K562 (cell line): Measurements from ENCODE around the gene TTC8. TPM values are rescaled to one million over a fixed set of nuclear protein-coding genes. Genes with fewer than 3 reads are reported as not detected.

ENCODE experiments used
- ATAC-seq: fragments of 200-7000 bp; cut with Tn5 transposase; 3 replicates; pipeline ENCODE4 v1.9.1; 2020; ENCODE audit warnings: moderate library complexity
- BruUV-seq: library from RNA; stranded (reverse); fragments of 400-500 nt; replicated peaks from 2 replicates; lab custom pipeline; 2021; lab: Mats Ljungman, UMichigan
- CTCF ChIA-PET: fragments of 300-600 bp; formaldehyde crosslinking; extraction: SDS; loops from one replicate; lab custom pipeline; 2021; ENCODE audit warnings: low intra/inter-chr PET ratio; lab: Yijun Ruan, JAX
- POLR2A ChIA-PET: fragments of 300-600, 350-650 bp; sonication (Branson Sonifier 250); formaldehyde crosslinking; extraction: SDS; loops from one replicate; lab custom pipeline; 2021; ENCODE audit warnings: antibody characterized with exemption, inconsistent platforms; lab: Yijun Ruan, JAX
- DNase-seq, 4 experiments: peaks; one replicate each; pipeline versions ENCODE4 v3.0.0 to v3.0.0-alpha.2; 2011 to 2018; ENCODE audit warnings: low spot score in 3 of 4, mixed read lengths in 3 of 4; ENCODE audit errors: extremely low read depth in 1 of 4
- FAIRE-seq: peaks from 2 replicates; lab custom pipeline; 2011; peaks lifted over from hg19 to GRCh38; lab: Jason Lieb, UNC
- H2AFZ ChIP-seq: 2 replicates; pipeline ENCODE4 v1.6.0; 2011; ENCODE audit warnings: low read depth, low read length, control low read depth, inconsistent platforms
- H3K27ac ChIP-seq: fragments of 200-600 bp; 3 replicates; pipeline ENCODE4 v1.8.0; 2011; ENCODE audit warnings: low read depth, mild to moderate bottlenecking, control low read depth, inconsistent platforms, low read length, moderate library complexity, mixed read lengths; ENCODE audit errors: extremely low read depth
- H3K27me3 ChIP-seq, 2 experiments: fragments of 300-600 bp in 1 of 2; 2 replicates in 1 of 2; 3 replicates in 1 of 2; pipeline versions ENCODE4 v1.6.0 to v1.8.0; 2011; ENCODE audit warnings: inconsistent platforms in 2 of 2, low read length in 2 of 2, mild to moderate bottlenecking in 1 of 2, mixed read lengths in 1 of 2, moderate library complexity in 1 of 2; ENCODE audit not compliant: control insufficient read depth in 2 of 2, insufficient read depth in 2 of 2
- H3K36me3 ChIP-seq: fragments of 300-600 bp; 3 replicates; pipeline ENCODE4 v1.8.0; 2011; ENCODE audit warnings: mild to moderate bottlenecking, low read length, inconsistent platforms; ENCODE audit not compliant: control insufficient read depth, insufficient read depth
- H3K4me1 ChIP-seq, 2 experiments: fragments of 200-600 bp in 1 of 2; replicated peaks in 1 of 2; 2 replicates in 1 of 2; 3 replicates in 1 of 2; pipeline versions ENCODE4 v1.5.1 to v1.8.0; 2011; ENCODE audit warnings: inconsistent platforms in 2 of 2, low read length in 2 of 2, mild to moderate bottlenecking in 1 of 2, mixed read lengths in 1 of 2, moderate library complexity in 1 of 2; ENCODE audit not compliant: control insufficient read depth in 2 of 2, insufficient read depth in 2 of 2
- H3K4me2 ChIP-seq: 2 replicates; pipeline ENCODE4 v1.6.1; 2011; ENCODE audit warnings: low read length, control low read depth, inconsistent platforms, mixed read lengths; ENCODE audit not compliant: insufficient read depth
- H3K4me3 ChIP-seq: fragments of 200-600 bp; sonication (generic), shearing (Covaris generic); 2 replicates; pipeline ENCODE4 v1.5.1; 2016; ENCODE audit warnings: control low read depth, inconsistent platforms
- H3K79me2 ChIP-seq: fragments of 200-600 bp; 3 replicates; pipeline ENCODE4 v1.8.0; 2011; ENCODE audit warnings: low read length, inconsistent platforms; ENCODE audit not compliant: control insufficient read depth, insufficient read depth
- H3K9ac ChIP-seq, 2 experiments: 2 replicates each; pipeline versions ENCODE4 v1.6.0 to v1.6.1; 2011; ENCODE audit warnings: low read depth in 2 of 2, low read length in 2 of 2, control low read depth in 1 of 2, inconsistent platforms in 1 of 2, mild to moderate bottlenecking in 1 of 2, mixed read lengths in 1 of 2; ENCODE audit not compliant: insufficient read depth in 1 of 2
- H3K9me1 ChIP-seq: one replicate; pipeline ENCODE4 v1.6.0; 2011; ENCODE audit warnings: inconsistent platforms, mild to moderate bottlenecking, low read length, moderate library complexity; ENCODE audit not compliant: control insufficient read depth, insufficient read depth
- H3K9me3 ChIP-seq: replicated peaks from 2 replicates; pipeline ENCODE4 v1.5.1; 2011; ENCODE audit warnings: low read depth, low read length, inconsistent platforms; ENCODE audit not compliant: control insufficient read depth, insufficient read depth
- H4K20me1 ChIP-seq: replicated peaks from 2 replicates; pipeline ENCODE4 v1.6.1; 2011; ENCODE audit warnings: low read length, inconsistent platforms, mixed read lengths; ENCODE audit not compliant: control insufficient read depth, insufficient read depth
- CXXC5 ChIP-seq: fragments of 250-450 bp; sonication (Bioruptor Pico); IDR thresholded peaks from 2 replicates; pipeline ENCODE4 v1.8.0; 2022; ENCODE audit warnings: inconsistent platforms, mild to moderate bottlenecking, moderate library complexity
- FIP1L1 ChIP-seq: fragments of 200-400 bp; formaldehyde crosslinking; IDR thresholded peaks from 2 replicates; pipeline ENCODE4 v1.6.1; 2018; ENCODE audit warnings: mild to moderate bottlenecking, low read depth, low read length; ENCODE audit not compliant: poor library complexity, severe bottlenecking
- FOXA1 ChIP-seq: fragments of 450-650 bp; IDR thresholded peaks from 2 replicates; pipeline ENCODE4 v1.6.1; 2016; ENCODE audit warnings: mild to moderate bottlenecking, borderline replicate concordance
- HDGF ChIP-seq: fragments of 450-650 bp; IDR thresholded peaks from 2 replicates; pipeline ENCODE4 v1.6.1; 2016
- IRF2 ChIP-seq: sonication (generic); formaldehyde crosslinking; IDR thresholded peaks from 2 replicates; pipeline ENCODE4 v1.8.1; 2022; ENCODE audit warnings: mild to moderate bottlenecking, missing genetic modification reagents
- POLR2H ChIP-seq: IDR thresholded peaks from 2 replicates; pipeline ENCODE4 v1.6.1; 2016; ENCODE audit warnings: missing genetic modification characterization, low read depth, mild to moderate bottlenecking, control low read depth, missing compliant biosample characterization, moderate library complexity
- RBM34 ChIP-seq: fragments of 200-400 bp; formaldehyde crosslinking; IDR thresholded peaks from 2 replicates; pipeline ENCODE4 v1.6.1; 2018; ENCODE audit warnings: low read length, borderline replicate concordance; ENCODE audit not compliant: insufficient read depth
- SIRT6 ChIP-seq: IDR thresholded peaks from one replicate; pipeline ENCODE4 v1.6.1; 2012; ENCODE audit warnings: low read depth, mild to moderate bottlenecking, control low read depth, inconsistent platforms, low read length, moderate library complexity
- SPI1 ChIP-seq: IDR thresholded peaks from 2 replicates; pipeline ENCODE4 v1.6.1; 2011; ENCODE audit warnings: low read depth, low read length, control low read depth, borderline replicate concordance
- TBP ChIP-seq: optimal IDR thresholded peaks from 2 replicates; pipeline ENCODE3; 2011; ENCODE audit warnings: low read depth, low read length, improper control_type of control experiment
- ZNF507 ChIP-seq: conservative IDR thresholded peaks from 2 replicates; pipeline ENCODE4 v1.6.1; 2017; ENCODE audit warnings: missing genetic modification characterization, missing compliant biosample characterization
- ZNF780A ChIP-seq: fragments of 250-450 bp; sonication (Bioruptor Pico); IDR thresholded peaks from 2 replicates; pipeline ENCODE4 v1.5.0; 2021; ENCODE audit warnings: mild to moderate bottlenecking
- WGBS: fragments of 100-300 bp; shearing (Covaris generic); methylation state at CpG from one replicate; pipeline ENCODE4 v1.1.6; 2016; ENCODE audit warnings: low coverage, mixed read lengths; ENCODE audit not compliant: insufficient coverage; ENCODE audit errors: missing lambda C conversion rate; 5-methylcytosine and 5-hydroxymethylcytosine counted together
- in situ Hi-C: fragments of 300-500 bp; cut with MboI; formaldehyde crosslinking; loops from 4 replicates; pipeline ENCODE4 v1.15.0; 2018; ENCODE audit warnings: inconsistent platforms, mixed read lengths
- intact Hi-C: fragments of 100-400 bp; cut with micrococcal nuclease; formaldehyde crosslinking; loops from 2 replicates; pipeline ENCODE4 v1.14.2; 2022
- polyA plus RNA-seq, 8 experiments: library from polyadenylated mRNA; depleted of rRNA in 4 of 8; stranded (reverse) in 5 of 8; unstranded in 3 of 8; fragments of >200 nt; fragmentation: Nextera tagmentation in 2 of 8; fragmentation: Illumina TruSeq in 1 of 8; extraction: Ambion mirVana in 2 of 8; extraction: Trizol in 1 of 8; gene quantifications; 2 replicates each; pipeline versions ENCODE4 v1.2.1 to v1.2.3, GENCODE V29; 2011 to 2014; ENCODE audit warnings: inconsistent platforms in 1 of 8, missing spikeins in 1 of 8
- total RNA-seq, 7 experiments: library from RNA; depleted of rRNA in 6 of 7; stranded (reverse); fragments of >200 nt in 6 of 7; fragmentation: Illumina TruSeq in 2 of 7; extraction: Trizol in 2 of 7; gene quantifications; 2 replicates each; pipeline versions ENCODE4 v1.2.1 to v1.2.3, GENCODE V29; 2011 to 2021; ENCODE audit warnings: low replicate concordance in 1 of 7

Gene TTC8
- total and polyA plus RNA-seq, 9 of the 15 experiments (the other 6 are each of a cell fraction or from before 2014, with no cell fraction given), result 7.3 to 22.7 (median 9.6) TPM

DNA sequence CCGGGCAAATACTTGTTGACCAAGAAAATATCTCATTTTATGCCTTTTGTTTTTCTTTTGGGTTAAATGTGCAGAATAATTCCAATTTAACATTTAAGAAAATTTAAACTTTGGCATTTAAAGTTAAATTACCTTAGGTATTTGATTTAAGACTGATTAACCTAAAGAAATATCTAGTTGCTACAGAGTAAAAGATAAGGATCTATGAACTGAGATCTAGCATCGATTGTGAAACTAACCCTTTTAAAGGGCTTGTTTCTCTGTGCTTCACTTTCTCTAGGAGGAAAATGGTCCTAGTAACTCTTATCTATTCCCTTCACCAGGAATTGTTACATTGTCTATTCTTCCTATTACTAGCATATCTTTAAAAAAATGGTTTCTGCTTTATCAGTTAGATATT, 2.6 kb upstream of the TTC8 start:
- Histone ChIP-seq H3K4me2 (no peak overlapping the region), H3K36me3 (no peaks in the 10 kb centered on the region), H3K9me1 (no peaks in the 10 kb centered on the region), H3K27me3 (no peaks in the 10 kb centered on the region), H2AFZ (peak overlapping the region; percentile 74), H3K4me3 (no peak overlapping the region), H3K27ac (peak overlapping the region; percentile 45; the same call in 1 of the 3 replicates), H3K79me2 (peaks cover 10% of the 10 kb centered on the region; the same call in 2 of the 3 replicates), H3K9me3 (no peaks in the 10 kb centered on the region), H3K9ac (peak overlapping the region in 1 of 2 experiments; percentile 17; a peak in 1 of 4 replicates), H3K4me1 (peaks cover 10 to 39% of the 10 kb centered on the region in 2 experiments; a peak in 4 of 5 replicates), H4K20me1 (no peaks in the 10 kb centered on the region)
- intact Hi-C loops, result no loop called here
- ChIA-PET POLR2A (no interaction called here), CTCF (no interaction called here)
- ATAC-seq (no peak), DNase-seq (no peak), FAIRE-seq (no peak)
- TF ChIP-seq HDGF, result no peak
- TF ChIP-seq IRF2, result no peak
- no peak for TF ChIP-seq RBM34
- no peak for TF ChIP-seq CXXC5 (CRISPR knock-in tag)
- no peak for TF ChIP-seq ZNF780A
- TF ChIP-seq FOXA1, result no peak
- no peak for TF ChIP-seq TBP
- TF ChIP-seq SPI1, result no peak
- no peak for TF ChIP-seq ZNF507 (tag)
- TF ChIP-seq SIRT6, result no peak
- no peak for TF ChIP-seq POLR2H
- TF ChIP-seq FIP1L1, result no peak
- no TSS peak for BruUV-seq
- WGBS, result 15% methylated on average over 2 of the region's 2 CpGs
- in situ Hi-C loops, result no loop called here
